ENCODE measurements around the gene GGCX.

The GGCX gene

DNA sequence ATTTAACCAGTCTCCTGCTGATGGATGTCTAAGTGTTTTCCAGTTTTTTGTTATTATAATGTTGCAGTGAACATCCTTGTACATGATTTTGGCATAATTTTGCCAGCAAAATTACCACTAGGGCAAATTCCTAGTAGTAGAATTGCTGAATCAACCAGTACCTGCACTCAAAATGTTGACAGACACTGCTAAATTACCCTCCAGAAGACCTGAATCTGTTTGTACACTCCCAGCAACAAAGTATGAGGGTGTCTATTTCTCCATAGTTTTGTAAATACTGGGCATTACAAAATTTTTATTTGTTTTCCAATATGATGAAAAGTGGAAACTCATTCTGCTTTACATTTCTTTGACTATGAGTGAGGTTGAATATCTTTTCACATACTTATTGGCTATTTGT, 33.5 kb downstream of the GGCX start:
- H3K4me3 ChIP-seq (ENCODE audit: low read depth, low read length), result no peak overlapping the region
- TF ChIP-seq, protein P1, sequence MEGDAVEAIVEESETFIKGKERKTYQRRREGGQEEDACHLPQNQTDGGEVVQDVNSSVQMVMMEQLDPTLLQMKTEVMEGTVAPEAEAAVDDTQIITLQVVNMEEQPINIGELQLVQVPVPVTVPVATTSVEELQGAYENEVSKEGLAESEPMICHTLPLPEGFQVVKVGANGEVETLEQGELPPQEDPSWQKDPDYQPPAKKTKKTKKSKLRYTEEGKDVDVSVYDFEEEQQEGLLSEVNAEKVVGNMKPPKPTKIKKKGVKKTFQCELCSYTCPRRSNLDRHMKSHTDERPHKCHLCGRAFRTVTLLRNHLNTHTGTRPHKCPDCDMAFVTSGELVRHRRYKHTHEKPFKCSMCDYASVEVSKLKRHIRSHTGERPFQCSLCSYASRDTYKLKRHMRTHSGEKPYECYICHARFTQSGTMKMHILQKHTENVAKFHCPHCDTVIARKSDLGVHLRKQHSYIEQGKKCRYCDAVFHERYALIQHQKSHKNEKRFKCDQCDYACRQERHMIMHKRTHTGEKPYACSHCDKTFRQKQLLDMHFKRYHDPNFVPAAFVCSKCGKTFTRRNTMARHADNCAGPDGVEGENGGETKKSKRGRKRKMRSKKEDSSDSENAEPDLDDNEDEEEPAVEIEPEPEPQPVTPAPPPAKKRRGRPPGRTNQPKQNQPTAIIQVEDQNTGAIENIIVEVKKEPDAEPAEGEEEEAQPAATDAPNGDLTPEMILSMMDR (IDR thresholded peaks at IDR 0.05; ENCODE audit: borderline replicate concordance, insufficient read depth, low read depth, low read length), result no peak

GRCh38 chr2:85525567-85525966, 35.7 kb downstream of the GGCX start:
- H3K4me3 ChIP-seq (ENCODE audit: low read depth, low read length), result no peak overlapping the region
- TF ChIP-seq, protein P1 (IDR thresholded peaks at IDR 0.05; ENCODE audit: borderline replicate concordance, insufficient read depth, low read depth, low read length), result no peak

GRCh38 chr2:85525029-85525428, 36.3 kb downstream of the GGCX start:
- no peak overlapping the region for H3K4me3 ChIP-seq (ENCODE audit: low read depth, low read length)

DNA sequence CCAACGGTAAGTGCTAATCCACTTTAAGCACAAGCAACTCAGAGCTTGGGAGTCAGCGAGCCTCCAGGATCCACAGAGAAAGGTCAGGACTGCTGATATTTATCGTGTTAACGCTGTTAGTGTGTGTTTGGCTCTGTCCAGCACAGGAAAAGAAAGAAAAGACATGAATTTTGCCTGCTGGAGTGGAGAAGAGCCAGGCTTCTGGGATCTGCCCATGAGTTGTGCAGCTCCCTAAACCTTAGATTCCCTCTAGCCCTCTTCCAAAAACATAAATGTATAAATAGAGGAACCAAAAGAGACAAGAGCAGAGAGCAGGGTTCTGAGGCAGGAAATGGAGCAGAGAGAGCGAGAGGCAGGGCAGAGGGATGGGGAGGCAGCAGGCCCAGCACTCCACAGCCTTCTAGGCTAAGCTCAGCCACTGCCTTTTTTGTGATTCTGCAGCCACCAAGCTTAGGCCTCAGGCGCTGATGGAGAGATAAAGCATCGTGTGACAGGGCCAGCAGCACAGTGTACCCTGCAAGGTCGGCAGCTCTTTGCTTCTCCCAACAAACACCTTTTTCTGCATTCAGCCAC, 36.9 kb downstream of the GGCX start:
- no peak overlapping the region for H3K4me3 ChIP-seq (ENCODE audit: low read depth, low read length)
- TF ChIP-seq, protein P1 (IDR thresholded peaks at IDR 0.05; ENCODE audit: borderline replicate concordance, insufficient read depth, low read depth, low read length), result no peak

More at GRCh38 chr2:85525029-85525428, 36.3 kb downstream of the GGCX start:
- TF ChIP-seq, protein P1 (IDR thresholded peaks at IDR 0.05; ENCODE audit: borderline replicate concordance, insufficient read depth, low read depth, low read length), result no peak

GRCh38 chr2:85523903-85524335, 37.4 kb downstream of the GGCX start:
- TF ChIP-seq, protein P1 (IDR thresholded peaks at IDR 0.05; ENCODE audit: borderline replicate concordance, insufficient read depth, low read depth, low read length), result no peak
- H3K4me3 ChIP-seq (ENCODE audit: low read depth, low read length), result no peak overlapping the region

GRCh38 chr2:85523062-85523902, 38.0 kb downstream of the GGCX start:
- H3K4me3 ChIP-seq (ENCODE audit: low read depth, low read length), result no peak overlapping the region
- TF ChIP-seq, protein P1 (IDR thresholded peaks at IDR 0.05; ENCODE audit: borderline replicate concordance, insufficient read depth, low read depth, low read length), result no peak
